GM21390 (cell line): ENCODE results near the gene ZBTB6.
"Not testable (repeated sequence)": the region's sequence is repeated elsewhere in the genome, so short reads cannot be mapped to it uniquely, and the experiment has no call there.

Source experiments
- ATAC-seq: cut with Tn5 transposase; IDR thresholded peaks from one replicate; pipeline ENCODE4 v1.9.1; 2021; ENCODE audit not compliant: unreplicated experiment

The ZBTB6 gene

GRCh38 chr9:122929796-122930354 lies 16.8 kb upstream of the ZBTB6 start:
- ATAC-seq: no peak

DNA sequence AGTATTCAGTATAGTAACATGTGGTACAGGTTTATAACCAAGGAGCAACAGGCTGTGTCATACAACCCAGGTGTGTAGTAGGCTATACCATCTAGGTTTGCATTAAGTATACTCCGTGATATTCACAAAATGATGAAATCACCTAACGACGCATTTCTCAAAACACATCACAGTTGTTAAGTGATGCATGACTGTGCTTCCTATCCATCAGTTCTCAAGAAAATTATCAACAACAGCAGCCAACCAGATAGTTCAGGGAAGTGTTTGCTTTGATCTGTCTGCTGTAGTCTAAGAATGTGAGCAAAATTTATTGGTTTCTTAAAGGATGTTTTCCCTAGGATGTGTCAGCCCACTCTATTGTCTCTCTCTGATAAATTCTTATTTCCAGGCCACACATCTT lies 10.8 kb upstream of the ZBTB6 start:
- ATAC-seq: no peak

GRCh38 chr9:122922713-122923112 lies 9.6 kb upstream of the ZBTB6 start:
- no peak for ATAC-seq

DNA sequence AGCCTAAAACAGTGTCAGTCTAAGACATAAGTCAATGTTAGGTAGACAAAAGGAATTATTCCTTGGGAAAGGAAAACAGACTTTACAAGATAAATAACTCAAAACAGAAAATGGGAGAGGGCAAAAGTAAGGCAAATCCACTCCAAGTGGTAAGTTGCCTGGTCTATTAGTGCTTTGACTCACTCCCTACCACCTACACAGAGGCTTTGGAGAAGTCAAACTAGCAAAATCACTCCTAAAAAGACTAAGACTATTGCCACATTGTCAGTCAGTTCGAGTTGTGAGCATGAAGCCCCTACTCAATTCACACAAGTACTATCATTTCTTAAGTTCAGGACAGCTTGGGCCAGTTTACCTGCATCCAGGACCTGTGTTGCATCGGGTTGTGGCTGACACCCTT lies 5.2 kb upstream of the ZBTB6 start:
- ATAC-seq: no peak

- ATAC-seq: no peak
These were observed 506 bp downstream of the ZBTB6 start for GRCh38 chr9:122912671-122912963.

DNA sequence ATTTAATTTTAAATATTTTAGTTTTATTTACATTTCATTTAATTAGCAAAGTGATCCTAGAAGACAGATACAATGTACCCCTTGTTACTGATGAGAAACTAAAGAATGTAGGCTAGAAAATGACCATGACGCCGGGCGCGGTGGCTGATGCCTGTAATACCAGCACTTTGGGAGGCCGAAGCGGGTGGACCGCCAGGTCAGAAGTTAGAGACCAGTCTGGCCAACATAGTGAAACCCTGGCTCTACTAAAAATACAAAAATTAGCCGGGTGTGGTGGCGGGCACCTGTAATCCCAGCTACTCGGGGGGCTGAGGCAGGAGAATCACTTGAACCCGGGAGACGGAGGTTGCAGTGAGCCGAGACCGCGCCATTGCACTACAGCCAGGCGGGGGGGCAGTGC lies 7.0 kb downstream of the ZBTB6 start:
- not testable (repeated sequence) for ATAC-seq

GRCh38 chr9:122904823-122905710 lies 8.1 kb downstream of the ZBTB6 start, which contains the start of gene RC3H2:
RC3H2 (minus strand) TSS chr9:122905359; CDS start chr9:122897509, 7,850 bp downstream.
- peak; percentile 73 for ATAC-seq

DNA sequence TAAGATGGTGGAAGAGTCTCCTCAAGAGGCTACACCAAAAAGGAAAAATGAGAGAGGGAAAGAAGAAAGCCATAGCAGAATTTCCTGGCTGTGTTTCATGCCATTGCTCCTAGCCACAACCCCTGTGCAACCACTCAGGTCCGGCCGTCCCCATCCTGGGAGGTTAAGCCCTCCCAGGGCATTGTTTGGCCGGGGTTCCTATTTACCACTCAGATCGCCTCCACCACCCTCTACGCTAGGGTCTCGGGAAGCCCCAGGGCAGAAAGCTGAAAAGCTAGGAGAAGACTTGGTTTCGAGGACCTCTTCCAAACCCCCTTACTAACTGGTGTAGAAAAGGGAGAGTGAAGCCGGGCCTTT lies 8.7 kb downstream of the ZBTB6 start:
- peak; percentile 18 for ATAC-seq

GRCh38 chr9:122900791-122901190 lies 12.3 kb downstream of the ZBTB6 start:
- ATAC-seq: no peak

DNA sequence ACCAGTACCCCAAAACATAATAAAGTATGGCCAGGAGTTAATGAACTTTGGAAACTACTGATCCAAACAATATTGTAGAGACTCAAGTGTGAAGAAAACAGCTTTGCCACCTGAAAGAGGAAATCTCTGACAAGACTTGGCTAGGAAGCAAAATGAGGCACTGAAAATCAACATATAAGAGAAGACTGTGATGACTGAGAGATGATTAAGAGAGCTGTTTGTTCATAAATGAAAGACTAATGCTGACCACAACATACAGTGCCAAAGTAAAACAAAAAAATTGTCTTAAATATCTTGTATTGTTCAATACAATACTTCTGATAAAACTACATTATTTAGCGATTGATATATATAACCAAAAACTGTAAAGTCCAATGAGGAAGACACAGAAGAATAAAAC lies 15.2 kb downstream of the ZBTB6 start:
- ATAC-seq: no peak

GRCh38 chr9:122888480-122888879 lies 24.6 kb downstream of the ZBTB6 start:
- ATAC-seq: no peak

DNA sequence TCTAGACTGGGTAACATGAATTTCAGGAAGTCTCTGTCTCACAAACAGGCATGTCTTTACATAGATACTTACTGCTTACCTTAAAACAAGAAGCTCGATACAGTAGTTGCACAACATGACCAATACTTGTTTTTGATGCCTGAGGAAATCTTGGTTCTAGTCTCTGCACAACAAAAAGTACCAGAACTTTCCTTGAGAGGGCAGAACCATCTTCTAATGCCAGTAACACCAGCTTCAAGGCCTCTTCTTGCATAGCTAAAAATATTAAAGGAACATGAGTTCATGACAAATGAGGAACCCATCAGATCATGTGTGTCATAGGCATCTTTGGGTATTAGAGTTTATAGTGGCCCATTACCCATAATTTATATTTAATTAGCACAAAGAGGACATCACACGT lies 30.0 kb downstream of the ZBTB6 start:
- no peak for ATAC-seq

DNA sequence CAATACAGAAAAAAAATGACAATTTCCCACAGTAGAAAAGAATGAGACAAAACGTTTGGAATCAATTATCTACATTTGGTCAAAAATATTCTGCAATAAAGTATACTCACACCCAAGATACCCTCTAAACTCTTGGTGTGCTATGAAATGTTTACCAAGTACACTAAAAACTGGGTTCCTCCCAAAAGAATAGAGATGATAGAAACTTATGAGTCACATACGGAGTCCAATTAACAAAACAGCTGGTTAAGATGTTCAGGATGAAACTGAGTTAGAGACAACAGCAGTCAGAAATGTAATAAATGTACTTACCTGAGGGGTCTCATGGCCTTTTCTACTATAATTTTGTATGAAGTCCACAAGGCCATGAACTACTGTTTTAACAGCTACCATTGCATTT lies 33.7 kb downstream of the ZBTB6 start:
- ATAC-seq: no peak

- no peak for ATAC-seq
These were observed 37.6 kb downstream of the ZBTB6 start for GRCh38 chr9:122875523-122875922.

GRCh38 chr9:122867276-122867675 lies 45.8 kb downstream of the ZBTB6 start:
- not testable (repeated sequence) for ATAC-seq

DNA sequence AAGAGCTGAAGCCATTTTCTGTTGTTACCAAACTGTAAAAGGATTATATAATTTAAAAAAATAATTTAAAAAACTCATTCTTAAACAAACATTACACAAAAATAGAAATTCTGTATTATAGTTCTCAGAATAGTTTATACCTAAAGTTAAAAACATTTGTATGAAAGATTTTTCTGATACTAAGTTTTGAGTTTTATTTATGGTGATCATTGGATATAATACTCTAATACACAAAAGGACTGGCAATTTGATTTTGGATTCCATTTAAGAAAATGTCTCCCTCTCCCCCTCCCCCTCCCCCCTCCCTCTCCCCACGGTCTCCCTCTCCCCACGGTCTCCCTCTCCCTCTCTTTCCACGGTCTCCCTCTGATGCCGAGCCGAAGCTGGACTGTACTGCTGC lies 47.0 kb downstream of the ZBTB6 start:
- no peak for ATAC-seq

GRCh38 chr9:122865300-122865699 lies 47.8 kb downstream of the ZBTB6 start:
- ATAC-seq: no peak

GRCh38 chr9:122863407-122863806 lies 49.7 kb downstream of the ZBTB6 start:
- ATAC-seq: no peak

DNA sequence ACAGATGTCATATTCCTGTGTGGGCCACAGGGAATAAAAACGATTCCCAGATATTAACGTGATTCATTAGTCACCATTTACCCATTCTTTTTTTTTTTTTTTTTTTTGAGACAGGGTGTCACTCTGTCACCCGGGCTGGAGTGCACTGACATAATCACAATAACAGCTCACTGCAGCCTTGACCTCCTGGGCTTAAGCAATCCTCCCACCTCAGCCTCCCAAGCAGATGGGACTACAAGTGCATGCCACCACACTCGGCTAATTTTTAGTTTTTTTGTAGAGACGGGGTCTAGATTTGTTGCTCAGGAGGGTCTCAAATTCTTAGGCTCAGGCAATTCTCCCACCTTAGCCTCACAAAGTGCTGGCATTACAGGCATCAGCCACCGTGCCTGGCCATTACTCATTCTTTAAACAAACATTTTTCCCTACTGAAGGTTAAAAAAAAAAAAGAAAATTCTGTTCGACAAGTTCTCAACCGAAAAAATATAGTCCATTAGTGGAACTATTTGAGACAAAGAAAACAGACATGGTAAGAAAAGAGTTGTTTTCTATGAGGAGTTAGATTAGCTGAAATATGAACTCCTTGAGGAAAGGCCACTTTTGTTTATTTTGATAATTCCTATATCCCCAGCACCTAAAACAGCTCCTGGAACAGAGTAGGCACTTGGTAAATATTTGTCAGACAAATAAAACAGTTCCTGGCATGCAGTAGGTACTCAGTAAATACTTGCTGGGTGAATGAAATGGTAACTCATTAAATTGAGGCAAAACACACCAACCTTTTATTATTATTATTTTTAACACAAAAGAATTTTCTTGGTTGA lies 52.6 kb downstream of the ZBTB6 start:
- ATAC-seq: no peak
